Endodermal cell (in vitro differentiated cells): ENCODE measurements around the gene SULT1A2. TPM values are rescaled to one million over a fixed set of nuclear protein-coding genes. Genes with fewer than 3 reads are reported as not detected.
"Not testable (repeated sequence)": the region's sequence is repeated elsewhere in the genome, so short reads cannot be mapped to it uniquely, and the experiment has no call there.

Source experiments
- DNase-seq: peaks from one replicate; pipeline ENCODE4 v3.0.0-alpha.2; 2017
- H3K27ac ChIP-seq: 2 replicates; pipeline ENCODE4 v1.5.1; 2013; ENCODE audit warnings: mild to moderate bottlenecking, low read depth, low read length, moderate library complexity
- H3K27me3 ChIP-seq: 2 replicates; pipeline ENCODE4 v1.6.1; 2013; ENCODE audit warnings: mild to moderate bottlenecking, low read length, moderate library complexity; ENCODE audit not compliant: insufficient read depth, control insufficient read depth, poor library complexity, severe bottlenecking
- H3K36me3 ChIP-seq: 2 replicates; pipeline ENCODE4 v1.7.0; 2013; ENCODE audit warnings: mild to moderate bottlenecking, low read length, moderate library complexity; ENCODE audit not compliant: control insufficient read depth, insufficient read depth
- H3K4me1 ChIP-seq: one replicate; pipeline ENCODE4 v1.7.0; 2013; ENCODE audit warnings: low read length; ENCODE audit not compliant: control insufficient read depth, insufficient read depth
- H3K4me3 ChIP-seq: 2 replicates; pipeline ENCODE4 v1.5.1; 2013; ENCODE audit warnings: mild to moderate bottlenecking, low read length, moderate library complexity
- H3K9ac ChIP-seq: 2 replicates; pipeline ENCODE4 v1.6.1; 2013; ENCODE audit warnings: mild to moderate bottlenecking, low read length, moderate library complexity; ENCODE audit not compliant: poor library complexity, severe bottlenecking; ENCODE audit errors: extremely low read depth
- H3K9me3 ChIP-seq: 2 replicates; pipeline ENCODE4 v1.6.1; 2013; ENCODE audit warnings: mild to moderate bottlenecking, low read length, moderate library complexity; ENCODE audit not compliant: control insufficient read depth
- H3K27ac Mint-ChIP-seq: 2 replicates; pipeline ENCODE4 v1.8.0; 2020; ENCODE audit warnings: mixed read lengths
- H3K27me3 Mint-ChIP-seq: 2 replicates; pipeline ENCODE4 v1.8.0; 2021; ENCODE audit warnings: mild to moderate bottlenecking, mixed read lengths; ENCODE audit not compliant: insufficient read depth
- H3K36me3 Mint-ChIP-seq: 2 replicates; pipeline ENCODE4 v1.8.0; 2020; ENCODE audit warnings: low read depth, mixed read lengths
- H3K4me1 Mint-ChIP-seq: 2 replicates; pipeline ENCODE4 v1.8.0; 2020; ENCODE audit warnings: mixed read lengths
- H3K4me3 Mint-ChIP-seq: 2 replicates; pipeline ENCODE4 v1.8.0; 2020; ENCODE audit warnings: mild to moderate bottlenecking, moderate library complexity, mixed read lengths
- H3K9me3 Mint-ChIP-seq: 2 replicates; pipeline ENCODE4 v1.8.0; 2020; ENCODE audit warnings: mild to moderate bottlenecking, mixed read lengths
- WGBS, 2 experiments: methylation state at CpG; one replicate each; pipeline versions ENCODE4 v1.1.5 to v1.1.7; 2013; ENCODE audit warnings: missing lambda C conversion rate in 2 of 2, mixed read lengths in 1 of 2; ENCODE audit not compliant: insufficient coverage in 1 of 2, insufficient read length in 1 of 2; 5-methylcytosine and 5-hydroxymethylcytosine counted together
- total RNA-seq, 2 donors: library from RNA; stranded (reverse); fragmentation: NEBNext Ultra II Directional in 1 of 2; extraction: Animal tissue kit (Norgen Biotek cat#: 25700) in 1 of 2; gene quantifications; 2 replicates in 1 of 2; 3 replicates in 1 of 2; pipeline ENCODE4 v1.2.1, GENCODE V29; 2021
- TF ChIP-seq, protein P1 (sequence below): fragments of 200-600 bp; sonication (generic); conservative IDR thresholded peaks from 2 replicates; pipeline ENCODE4 v1.5.0; 2021; ENCODE audit warnings: antibody characterized with exemption, mild to moderate bottlenecking

The SULT1A2 gene
- total RNA-seq, 2 donors from 2014 or later: 0.29 to 1.9 TPM

DNA sequence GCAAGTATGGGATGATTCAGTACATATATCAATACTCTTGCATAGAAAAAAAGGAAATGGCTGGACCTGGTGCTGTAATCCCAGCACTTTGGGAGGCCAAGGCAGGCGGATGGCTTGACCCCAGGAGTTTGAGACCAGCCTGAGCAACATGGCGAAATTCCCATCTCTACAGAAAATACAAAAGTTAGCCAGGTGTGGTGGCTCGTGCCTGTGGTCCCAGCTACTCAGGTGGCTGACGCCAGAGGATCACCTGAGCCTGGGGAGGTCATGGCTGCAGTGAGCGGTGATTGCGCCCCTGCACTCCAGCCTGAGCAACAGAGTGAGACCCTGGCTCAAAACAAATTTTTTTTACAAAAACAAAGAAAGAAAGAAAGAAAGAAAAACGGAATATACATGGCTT, 50.2 kb downstream of the SULT1A2 start:
- Mint-ChIP-seq H3K27ac (no peak overlapping the region), H3K27me3 (no peaks in the 10 kb centered on the region), H3K36me3 (no peaks in the 10 kb centered on the region), H3K4me1 (no peaks in the 10 kb centered on the region), H3K9me3 (no peaks in the 10 kb centered on the region), H3K4me3 (no peak overlapping the region)
- no peaks in the 10 kb centered on the region for H3K27me3 ChIP-seq
- H3K4me3 ChIP-seq: no peak overlapping the region
- H3K36me3 ChIP-seq: no peaks in the 10 kb centered on the region
- 91 to 92% methylated on average over 5 to 6 of the region's 7 CpGs for WGBS, 2 experiments
- TF ChIP-seq, protein P1, sequence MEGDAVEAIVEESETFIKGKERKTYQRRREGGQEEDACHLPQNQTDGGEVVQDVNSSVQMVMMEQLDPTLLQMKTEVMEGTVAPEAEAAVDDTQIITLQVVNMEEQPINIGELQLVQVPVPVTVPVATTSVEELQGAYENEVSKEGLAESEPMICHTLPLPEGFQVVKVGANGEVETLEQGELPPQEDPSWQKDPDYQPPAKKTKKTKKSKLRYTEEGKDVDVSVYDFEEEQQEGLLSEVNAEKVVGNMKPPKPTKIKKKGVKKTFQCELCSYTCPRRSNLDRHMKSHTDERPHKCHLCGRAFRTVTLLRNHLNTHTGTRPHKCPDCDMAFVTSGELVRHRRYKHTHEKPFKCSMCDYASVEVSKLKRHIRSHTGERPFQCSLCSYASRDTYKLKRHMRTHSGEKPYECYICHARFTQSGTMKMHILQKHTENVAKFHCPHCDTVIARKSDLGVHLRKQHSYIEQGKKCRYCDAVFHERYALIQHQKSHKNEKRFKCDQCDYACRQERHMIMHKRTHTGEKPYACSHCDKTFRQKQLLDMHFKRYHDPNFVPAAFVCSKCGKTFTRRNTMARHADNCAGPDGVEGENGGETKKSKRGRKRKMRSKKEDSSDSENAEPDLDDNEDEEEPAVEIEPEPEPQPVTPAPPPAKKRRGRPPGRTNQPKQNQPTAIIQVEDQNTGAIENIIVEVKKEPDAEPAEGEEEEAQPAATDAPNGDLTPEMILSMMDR: no peak
- no peaks in the 10 kb centered on the region for H3K9me3 ChIP-seq
- no peak overlapping the region for H3K9ac ChIP-seq
- DNase-seq: no peak
- no peaks in the 10 kb centered on the region for H3K4me1 ChIP-seq
- H3K27ac ChIP-seq: no peak overlapping the region

DNA sequence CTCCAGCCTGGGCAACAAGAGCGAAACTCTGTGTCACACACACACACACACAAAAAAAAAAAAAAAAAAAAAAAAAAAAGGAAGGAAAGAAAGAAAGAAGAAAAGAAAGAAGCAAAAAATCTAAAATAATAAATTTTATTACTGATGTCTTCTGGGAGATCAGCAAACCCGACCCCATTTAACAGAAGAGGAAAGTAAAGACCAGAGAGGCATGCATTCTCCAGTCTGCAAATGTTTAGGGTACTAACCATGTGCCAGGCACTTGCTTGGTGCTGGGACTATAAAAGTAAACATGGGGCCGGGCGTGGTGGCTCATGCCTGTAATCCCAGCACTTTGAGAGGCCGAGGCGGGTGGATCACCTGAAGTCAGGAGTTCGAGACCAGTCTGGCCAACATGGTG, 50.9 kb downstream of the SULT1A2 start:
- H3K27me3 Mint-ChIP-seq, H3K4me1 ChIP-seq, H3K4me1 Mint-ChIP-seq, DNase-seq, H3K4me3 ChIP-seq, H3K4me3 Mint-ChIP-seq, H3K9me3 Mint-ChIP-seq, H3K36me3 ChIP-seq, H3K9me3 ChIP-seq, H3K9ac ChIP-seq, H3K27ac ChIP-seq, H3K27ac Mint-ChIP-seq, H3K36me3 Mint-ChIP-seq, H3K27me3 ChIP-seq: not testable (repeated sequence)
- 86 to 97% methylated on average over 4 to 6 of the region's 7 CpGs for WGBS, 2 experiments

DNA sequence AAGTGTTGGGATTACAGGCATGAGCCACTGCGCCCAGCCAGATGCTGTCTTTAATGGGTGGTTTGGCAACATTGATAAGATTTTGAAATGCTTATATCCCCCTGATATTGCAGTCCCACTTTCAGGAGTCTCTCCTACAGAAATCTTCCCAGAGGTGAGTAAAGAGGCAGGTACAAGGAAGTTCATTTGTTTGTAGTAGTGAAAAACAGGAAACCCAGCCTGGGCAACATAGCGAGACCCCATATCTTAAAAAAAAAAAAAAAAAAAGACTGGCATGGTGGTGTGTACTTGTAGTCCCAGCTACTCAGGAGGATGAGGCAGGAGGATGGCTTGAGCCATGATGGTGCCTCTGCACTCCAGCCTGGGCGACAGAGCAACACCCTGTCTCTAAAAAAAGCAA, 51.9 kb downstream of the SULT1A2 start:
- H3K9me3 ChIP-seq: no peaks in the 10 kb centered on the region
- no peaks in the 10 kb centered on the region for H3K9me3 Mint-ChIP-seq
- no peaks in the 10 kb centered on the region for H3K27me3 Mint-ChIP-seq
- no peak overlapping the region for H3K27ac Mint-ChIP-seq
- no peaks in the 10 kb centered on the region for H3K4me1 ChIP-seq
- H3K36me3 ChIP-seq: no peaks in the 10 kb centered on the region
- H3K4me1 Mint-ChIP-seq: no peaks in the 10 kb centered on the region
- no peaks in the 10 kb centered on the region for H3K27me3 ChIP-seq
- H3K36me3 Mint-ChIP-seq: no peaks in the 10 kb centered on the region
- no peak overlapping the region for H3K4me3 ChIP-seq
- no peak overlapping the region for H3K9ac ChIP-seq
- H3K27ac ChIP-seq: no peak overlapping the region
- TF ChIP-seq, protein P1: no peak
- 94 to 100% methylated on average over 2 to 3 of the region's 3 CpGs for WGBS, 2 experiments
- DNase-seq: no peak
- no peak overlapping the region for H3K4me3 Mint-ChIP-seq

DNA sequence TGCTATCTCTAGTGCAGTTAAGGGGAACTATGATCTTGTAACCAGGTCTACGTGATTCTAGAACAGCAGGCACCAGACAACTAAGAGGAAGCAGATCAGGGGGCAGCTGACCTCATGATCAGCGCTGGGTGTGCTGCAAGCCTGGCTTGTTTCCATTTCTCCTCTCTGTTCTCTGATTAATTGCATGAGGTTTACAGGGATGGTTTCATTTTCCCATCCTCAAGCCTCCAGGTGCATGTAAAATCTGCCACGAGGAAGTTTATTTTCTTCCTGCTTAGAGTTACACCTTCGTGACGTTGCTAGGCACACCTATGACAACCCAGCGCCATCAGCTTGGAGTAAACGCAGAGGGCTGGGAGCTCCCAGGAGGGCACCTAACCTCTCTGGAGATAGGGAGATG, 53.8 kb downstream of the SULT1A2 start:
- Histone ChIP-seq H3K36me3 (no peaks in the 10 kb centered on the region), H3K27ac (no peak overlapping the region)

More for the DNA sequence above, 53.8 kb downstream of the SULT1A2 start:
- Histone ChIP-seq H3K9me3 (no peaks in the 10 kb centered on the region), H3K9ac (no peak overlapping the region), H3K4me1 (no peaks in the 10 kb centered on the region), H3K4me3 (no peak overlapping the region), H3K27me3 (no peaks in the 10 kb centered on the region)
- Mint-ChIP-seq H3K4me1 (no peaks in the 10 kb centered on the region), H3K36me3 (no peaks in the 10 kb centered on the region), H3K27me3 (no peaks in the 10 kb centered on the region), H3K9me3 (no peaks in the 10 kb centered on the region), H3K27ac (no peak overlapping the region), H3K4me3 (no peak overlapping the region)
- no peak for DNase-seq
- TF ChIP-seq, protein P1: no peak
- WGBS, 2 experiments: 95 to 99% methylated on average over 5 to 7 of the region's 7 CpGs
